Endothelial cell of umbilical vein (primary cell): ENCODE measurements around the gene MRGPRF. TPM values are rescaled to one million over a fixed set of nuclear protein-coding genes. Genes with fewer than 3 reads are reported as not detected.

ENCODE experiments used
- BruUV-seq: library from RNA; stranded (reverse); fragments of 400-500 nt; replicated peaks from 2 replicates; lab custom pipeline; 2021; lab: Mats Ljungman, UMichigan
- CTCF ChIA-PET: fragments of 300-600, 350-600 bp; sonication (Branson Sonifier 250); formaldehyde crosslinking; loops from one replicate; lab custom pipeline; 2021; ENCODE audit warnings: antibody characterized with exemption, inconsistent platforms; lab: Charles Lee
- POLR2A ChIA-PET: fragments of 300-600, 350-600 bp; sonication (Branson Sonifier 250); formaldehyde crosslinking; loops from one replicate; lab custom pipeline; 2021; ENCODE audit warnings: antibody characterized with exemption, inconsistent platforms; lab: Charles Lee
- DNase-seq: peaks from one replicate; pipeline ENCODE4 v3.0.0-alpha.2; 2011; ENCODE audit warnings: low read depth, low spot score
- FAIRE-seq: peaks from 2 replicates; lab custom pipeline; 2011; peaks lifted over from hg19 to GRCh38; lab: Jason Lieb, UNC
- H2AFZ ChIP-seq: 2 replicates; pipeline ENCODE4 v1.6.0; 2012; ENCODE audit warnings: low read depth, low read length, control low read depth, inconsistent platforms
- H3K27ac ChIP-seq: 2 replicates; pipeline ENCODE4 v1.5.1; 2011; ENCODE audit warnings: low read depth, mild to moderate bottlenecking, control low read depth, low read length, moderate library complexity; ENCODE audit not compliant: insufficient read depth
- H3K27me3 ChIP-seq, 2 experiments: 2 replicates each; pipeline versions ENCODE4 v1.6.0 to v1.6.1; 2011; ENCODE audit warnings: low read length in 2 of 2, mixed read lengths in 1 of 2; ENCODE audit not compliant: control insufficient read depth in 2 of 2, insufficient read depth in 2 of 2
- H3K36me3 ChIP-seq, 2 experiments: 2 replicates in 1 of 2; 3 replicates in 1 of 2; pipeline ENCODE4 v1.5.1; 2011; ENCODE audit warnings: low read length in 2 of 2, mild to moderate bottlenecking in 1 of 2, moderate library complexity in 1 of 2; ENCODE audit not compliant: control insufficient read depth in 2 of 2, insufficient read depth in 2 of 2; ENCODE audit errors: extremely low read depth in 1 of 2
- H3K4me1 ChIP-seq: 3 replicates; pipeline ENCODE4 v1.5.1; 2011; ENCODE audit warnings: mild to moderate bottlenecking, low read length; ENCODE audit not compliant: control insufficient read depth, insufficient read depth; ENCODE audit errors: extremely low read depth
- H3K4me2 ChIP-seq: 2 replicates; pipeline ENCODE4 v1.6.1; 2011; ENCODE audit warnings: low read length, control low read depth, mixed read lengths; ENCODE audit not compliant: insufficient read depth
- H3K4me3 ChIP-seq, 3 experiments: fragments of 200-600 bp in 1 of 3; sonication (generic), shearing (Covaris generic) in 1 of 3; replicated peaks in 1 of 3; 2 replicates each; pipeline ENCODE4 v1.5.1; 2011 to 2016; ENCODE audit warnings: control low read depth in 3 of 3, low read length in 3 of 3, mild to moderate bottlenecking in 2 of 3, inconsistent platforms in 1 of 3, low read depth in 1 of 3, moderate library complexity in 1 of 3; ENCODE audit not compliant: insufficient read depth in 1 of 3
- H3K79me2 ChIP-seq: 2 replicates; pipeline ENCODE4 v1.6.0; 2012; ENCODE audit warnings: low read length, inconsistent platforms; ENCODE audit not compliant: control insufficient read depth, insufficient read depth
- H3K9ac ChIP-seq: replicated peaks from 2 replicates; pipeline ENCODE3; 2011; ENCODE audit warnings: low read length, control low read depth; ENCODE audit not compliant: insufficient read depth; ENCODE audit errors: extremely low read depth
- H3K9me1 ChIP-seq: replicated peaks from 3 replicates; pipeline ENCODE4 v1.6.0; 2011; ENCODE audit warnings: mild to moderate bottlenecking, low read length; ENCODE audit not compliant: control insufficient read depth, insufficient read depth; ENCODE audit errors: extremely low read depth
- H3K9me3 ChIP-seq: replicated peaks from 2 replicates; pipeline ENCODE4 v1.5.1; 2012; ENCODE audit warnings: low read length, inconsistent platforms; ENCODE audit not compliant: control insufficient read depth, insufficient read depth
- H4K20me1 ChIP-seq: replicated peaks from 2 replicates; pipeline ENCODE3; 2011; ENCODE audit warnings: mild to moderate bottlenecking, low read length; ENCODE audit not compliant: control insufficient read depth, insufficient read depth; ENCODE audit errors: extremely low read depth
- CTCF ChIP-seq, 2 donors: IDR thresholded peaks; 1 replicate in 1 of 2; 2 replicates in 1 of 2; pipeline ENCODE4 v1.5.1; 2011; ENCODE audit warnings: low read length in 2 of 2, mild to moderate bottlenecking in 2 of 2, moderate library complexity in 2 of 2, control low read depth in 1 of 2, inconsistent platforms in 1 of 2, low read depth in 1 of 2; ENCODE audit not compliant: insufficient read depth in 1 of 2; ENCODE audit errors: extremely low read depth in 1 of 2
- EZH2 ChIP-seq: IDR thresholded peaks from 2 replicates; pipeline ENCODE4 v1.6.1; 2012; ENCODE audit warnings: borderline replicate concordance, low read depth, mild to moderate bottlenecking, moderate library complexity, low read length, inconsistent platforms; ENCODE audit not compliant: severe bottlenecking
- MAX ChIP-seq: IDR thresholded peaks from 2 replicates; pipeline ENCODE4 v1.6.1; 2011; ENCODE audit not compliant: insufficient read depth, insufficient read length
- dilution Hi-C: fragments of 300-500 bp; cut with MboI; formaldehyde crosslinking; loops from one replicate; pipeline ENCODE4 v1.15.0; 2019; ENCODE audit warnings: low sequenced_read_pairs; ENCODE audit not compliant: extremely low pct_ligation_motif_present
- intact Hi-C: fragments of 100-400 bp; cut with micrococcal nuclease; formaldehyde crosslinking; loops from one replicate; pipeline ENCODE4 v1.10.0; 2022
- polyA plus RNA-seq, 4 experiments: library from polyadenylated mRNA; depleted of rRNA in 3 of 4; stranded (reverse) in 3 of 4; unstranded in 1 of 4; fragments of >200 nt; gene quantifications; 2 replicates each; pipeline versions ENCODE4 v1.2.1 to v1.2.3, GENCODE V29; 2011 to 2012; ENCODE audit warnings: missing spikeins in 1 of 4
- total RNA-seq: library from RNA; stranded (reverse); gene quantifications from 2 replicates; pipeline ENCODE4 v1.2.3, GENCODE V29; 2021

MRGPRF gene
- total and polyA plus RNA-seq, 2 donors (not counting 3 experiments of a cell fraction or from before 2014, with no cell fraction given) = not detected

GRCh38 chr11:69014084-69014851 lies 1.2 kb upstream of the MRGPRF start:
- H3K4me2 ChIP-seq = no peak overlapping the region
- no peaks in the 10 kb centered on the region for H3K9me1 ChIP-seq
- H3K27me3 ChIP-seq = peaks cover 36 to 43% of the 10 kb centered on the region in 2 experiments
- DNase-seq (no peak), FAIRE-seq (no peak)
- H3K9ac ChIP-seq = no peak overlapping the region
- no peaks in the 10 kb centered on the region for H3K9me3 ChIP-seq
- H4K20me1 ChIP-seq = no peaks in the 10 kb centered on the region
- no TSS peak for BruUV-seq
- no peak overlapping the region for H3K4me3 ChIP-seq
- dilution Hi-C loops = no loop called here
- CTCF ChIA-PET = no interaction called here
- no peak overlapping the region for H3K27ac ChIP-seq
- H3K4me1 ChIP-seq = no peaks in the 10 kb centered on the region
- TF ChIP-seq EZH2 (peak; percentile 2), MAX (no peak)
- H2AFZ ChIP-seq = no peak overlapping the region
- POLR2A ChIA-PET = no interaction called here
- H3K36me3 ChIP-seq = no peaks in the 10 kb centered on the region
- H3K79me2 ChIP-seq = no peaks in the 10 kb centered on the region
- intact Hi-C loops = no loop called here

GRCh38 chr11:69012092-69013008 lies 696 bp downstream of the MRGPRF start:
- DNase-seq (no peak), FAIRE-seq (no peak)
- peaks cover 36 to 45% of the 10 kb centered on the region in 2 experiments for H3K27me3 ChIP-seq
- CTCF ChIA-PET = interaction anchor here (1.3 kb wide), 1 partner anchor 11 kb away, joined by 5 read pairs; no protein-coding TSS in a partner anchor
- no peaks in the 10 kb centered on the region for H3K4me1 ChIP-seq
- POLR2A ChIA-PET = no interaction called here
- dilution Hi-C loops = no loop called here
- no peak overlapping the region for H2AFZ ChIP-seq
- H3K36me3 ChIP-seq = no peaks in the 10 kb centered on the region
- TF ChIP-seq CTCF (IDR thresholded peaks at IDR 0.05; ENCODE audit: extremely low read depth in 1 of 2, insufficient read depth in 1 of 2, low read depth in 1 of 2, low read length in 2 of 2) = no peak
- H3K27ac ChIP-seq = no peak overlapping the region
- no peak overlapping the region for H3K4me3 ChIP-seq
- H3K4me2 ChIP-seq = no peak overlapping the region
- H3K79me2 ChIP-seq = no peaks in the 10 kb centered on the region
- no peak overlapping the region for H3K9ac ChIP-seq
- no peaks in the 10 kb centered on the region for H4K20me1 ChIP-seq
- intact Hi-C loops = no loop called here
- no TSS peak for BruUV-seq
- no peaks in the 10 kb centered on the region for H3K9me1 ChIP-seq
- no peaks in the 10 kb centered on the region for H3K9me3 ChIP-seq
